ENCODE data around the gene PIEZO2.
"Not testable (repeated sequence)": the region's sequence is repeated elsewhere in the genome, so short reads cannot be mapped to it uniquely, and the experiment has no call there.

PIEZO2 gene

GRCh38 chr18:10659594-10659993 is 489.8 kb downstream of the PIEZO2 start:
- no peaks in the 10 kb centered on the region for H3K4me1 Mint-ChIP-seq
- no peaks in the 10 kb centered on the region for H3K9me3 Mint-ChIP-seq
- no peak overlapping the region for H3K4me3 Mint-ChIP-seq
- H3K27me3 Mint-ChIP-seq: peaks cover 13% of the 10 kb centered on the region
- H3K27ac Mint-ChIP-seq: no peak overlapping the region
- ATAC-seq (no peak), DNase-seq (no peak)

- ATAC-seq: no peak
- Mint-ChIP-seq H3K27me3 (peaks cover 13% of the 10 kb centered on the region), H3K9me3 (no peaks in the 10 kb centered on the region), H3K27ac (no peak overlapping the region), H3K4me1 (no peaks in the 10 kb centered on the region), H3K4me3 (no peak overlapping the region)
- DNase-seq: no peak
Observed at GRCh38 chr18:10659000-10659399, 490.4 kb downstream of the PIEZO2 start.

GRCh38 chr18:10644003-10644402 is 505.4 kb downstream of the PIEZO2 start:
- H3K4me1 Mint-ChIP-seq, DNase-seq, H3K27ac Mint-ChIP-seq, ATAC-seq, H3K4me3 Mint-ChIP-seq, H3K9me3 Mint-ChIP-seq: not testable (repeated sequence)
- peaks cover 12% of the 10 kb centered on the region for H3K27me3 Mint-ChIP-seq

- not testable (repeated sequence) for H3K27me3 Mint-ChIP-seq, H3K9me3 Mint-ChIP-seq, DNase-seq, H3K4me3 Mint-ChIP-seq, H3K4me1 Mint-ChIP-seq, H3K27ac Mint-ChIP-seq, ATAC-seq
Observed at GRCh38 chr18:10642915-10643524, 506.3 kb downstream of the PIEZO2 start.

- ATAC-seq, H3K9me3 Mint-ChIP-seq, H3K27me3 Mint-ChIP-seq, H3K27ac Mint-ChIP-seq, DNase-seq, H3K4me1 Mint-ChIP-seq, H3K4me3 Mint-ChIP-seq: not testable (repeated sequence)
Observed at GRCh38 chr18:10638539-10638885, 510.9 kb downstream of the PIEZO2 start.

GRCh38 chr18:10637858-10638538 is 511.4 kb downstream of the PIEZO2 start:
- H3K4me3 Mint-ChIP-seq, H3K4me1 Mint-ChIP-seq, H3K27ac Mint-ChIP-seq, H3K27me3 Mint-ChIP-seq, DNase-seq, H3K9me3 Mint-ChIP-seq, ATAC-seq: not testable (repeated sequence)

- not testable (repeated sequence) for DNase-seq, H3K4me1 Mint-ChIP-seq, H3K4me3 Mint-ChIP-seq, H3K27me3 Mint-ChIP-seq, H3K27ac Mint-ChIP-seq, H3K9me3 Mint-ChIP-seq
- ATAC-seq: peak; percentile 86
Observed at GRCh38 chr18:10629076-10629475, 520.3 kb downstream of the PIEZO2 start.

- not testable (repeated sequence) for ATAC-seq, H3K4me3 Mint-ChIP-seq, H3K9me3 Mint-ChIP-seq, DNase-seq, H3K27me3 Mint-ChIP-seq, H3K4me1 Mint-ChIP-seq, H3K27ac Mint-ChIP-seq
Observed at GRCh38 chr18:10626606-10627213, 522.7 kb downstream of the PIEZO2 start.

GRCh38 chr18:10623606-10624005 is 525.8 kb downstream of the PIEZO2 start:
- H3K9me3 Mint-ChIP-seq, H3K4me3 Mint-ChIP-seq, DNase-seq, H3K27ac Mint-ChIP-seq, ATAC-seq, H3K27me3 Mint-ChIP-seq, H3K4me1 Mint-ChIP-seq: not testable (repeated sequence)

GRCh38 chr18:10622982-10623381 is 526.4 kb downstream of the PIEZO2 start:
- not testable (repeated sequence) for DNase-seq, ATAC-seq, H3K9me3 Mint-ChIP-seq, H3K27ac Mint-ChIP-seq, H3K27me3 Mint-ChIP-seq, H3K4me3 Mint-ChIP-seq, H3K4me1 Mint-ChIP-seq

GRCh38 chr18:10620670-10621329 is 528.6 kb downstream of the PIEZO2 start:
- peak overlapping the region in 1 of 2 donors; percentile 41 for H3K27ac Mint-ChIP-seq
- not testable (repeated sequence) for H3K4me3 Mint-ChIP-seq, H3K9me3 Mint-ChIP-seq, ATAC-seq, H3K4me1 Mint-ChIP-seq, DNase-seq, H3K27me3 Mint-ChIP-seq
